T-helper 2 cell treated with Interferon-gamma antibody and Interleukin-4, amounts not matched to agents 5 μg/mL and 100 μg/mL, for 36 hours (primary cell): ENCODE measurements around the gene RBM15.

ENCODE experiments used
- DNase-seq: peaks from one replicate; pipeline ENCODE4 v3.0.0; 2021; ENCODE audit warnings: low spot score
- H3K27ac Mint-ChIP-seq: one replicate; pipeline ENCODE4 v1.8.0; 2021; ENCODE audit warnings: mild to moderate bottlenecking, mixed read lengths
- H3K27me3 Mint-ChIP-seq: one replicate; pipeline ENCODE4 v1.8.0; 2021; ENCODE audit warnings: low read depth, mixed read lengths
- H3K36me3 Mint-ChIP-seq: one replicate; pipeline ENCODE4 v1.8.0; 2021; ENCODE audit warnings: low read depth, mixed read lengths
- H3K4me1 Mint-ChIP-seq: one replicate; pipeline ENCODE4 v1.8.0; 2021; ENCODE audit warnings: low read depth, mixed read lengths
- H3K4me3 Mint-ChIP-seq: one replicate; pipeline ENCODE4 v1.8.0; 2022; ENCODE audit warnings: mild to moderate bottlenecking, moderate library complexity, mixed read lengths
- H3K9me3 Mint-ChIP-seq: one replicate; pipeline ENCODE4 v1.8.0; 2021; ENCODE audit warnings: mixed read lengths

Gene RBM15

DNA sequence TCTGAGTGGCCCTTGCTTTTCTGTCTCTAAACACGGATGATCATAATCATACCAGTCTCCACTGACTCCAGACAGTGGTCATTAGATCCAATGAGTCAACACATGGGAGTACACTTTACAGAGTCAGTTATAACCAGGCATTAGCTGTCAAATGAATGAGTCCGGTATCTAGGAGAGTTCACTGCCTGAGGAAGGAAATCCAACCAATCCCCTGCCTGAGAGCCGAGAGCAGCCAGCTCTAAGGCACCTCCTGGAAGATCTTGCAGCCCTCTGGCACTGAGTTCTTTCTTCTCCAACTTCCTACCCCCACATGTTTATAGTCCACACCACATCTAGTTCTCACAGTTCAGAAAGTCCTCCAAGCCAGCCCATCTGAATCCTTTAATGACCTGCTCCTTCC is 29.4 kb upstream of the RBM15 start:
- Mint-ChIP-seq H3K27ac (no peak overlapping the region), H3K36me3 (no peaks in the 10 kb centered on the region), H3K27me3 (peaks cover 2% of the 10 kb centered on the region), H3K4me1 (no peaks in the 10 kb centered on the region), H3K4me3 (no peak overlapping the region), H3K9me3 (no peaks in the 10 kb centered on the region)
- DNase-seq, result no peak

DNA sequence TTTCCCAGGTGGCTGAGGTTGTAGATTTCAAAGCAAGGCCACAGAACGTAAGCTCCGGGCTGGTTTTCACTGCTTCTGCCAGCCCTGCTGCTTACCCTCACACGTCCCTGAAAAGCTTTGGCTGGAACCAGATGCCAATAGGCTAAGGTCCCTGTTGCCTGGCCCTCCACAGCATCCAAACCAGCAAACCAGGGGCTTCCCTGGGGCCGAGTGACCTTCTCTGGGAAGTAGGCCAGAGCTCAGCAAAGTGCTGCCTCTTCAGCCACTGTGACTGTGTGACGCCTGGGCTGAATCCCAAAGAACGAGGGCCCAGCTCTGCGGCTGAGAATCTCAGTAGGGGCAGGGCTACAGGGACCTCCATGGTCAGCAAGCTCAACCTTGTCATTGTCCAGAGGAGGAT is 28.9 kb upstream of the RBM15 start:
- no peaks in the 10 kb centered on the region for H3K36me3 Mint-ChIP-seq
- H3K27ac Mint-ChIP-seq, result no peak overlapping the region
- H3K27me3 Mint-ChIP-seq, result peaks cover 2% of the 10 kb centered on the region
- H3K4me3 Mint-ChIP-seq, result no peak overlapping the region
- H3K9me3 Mint-ChIP-seq, result no peaks in the 10 kb centered on the region
- no peak for DNase-seq
- no peaks in the 10 kb centered on the region for H3K4me1 Mint-ChIP-seq

DNA sequence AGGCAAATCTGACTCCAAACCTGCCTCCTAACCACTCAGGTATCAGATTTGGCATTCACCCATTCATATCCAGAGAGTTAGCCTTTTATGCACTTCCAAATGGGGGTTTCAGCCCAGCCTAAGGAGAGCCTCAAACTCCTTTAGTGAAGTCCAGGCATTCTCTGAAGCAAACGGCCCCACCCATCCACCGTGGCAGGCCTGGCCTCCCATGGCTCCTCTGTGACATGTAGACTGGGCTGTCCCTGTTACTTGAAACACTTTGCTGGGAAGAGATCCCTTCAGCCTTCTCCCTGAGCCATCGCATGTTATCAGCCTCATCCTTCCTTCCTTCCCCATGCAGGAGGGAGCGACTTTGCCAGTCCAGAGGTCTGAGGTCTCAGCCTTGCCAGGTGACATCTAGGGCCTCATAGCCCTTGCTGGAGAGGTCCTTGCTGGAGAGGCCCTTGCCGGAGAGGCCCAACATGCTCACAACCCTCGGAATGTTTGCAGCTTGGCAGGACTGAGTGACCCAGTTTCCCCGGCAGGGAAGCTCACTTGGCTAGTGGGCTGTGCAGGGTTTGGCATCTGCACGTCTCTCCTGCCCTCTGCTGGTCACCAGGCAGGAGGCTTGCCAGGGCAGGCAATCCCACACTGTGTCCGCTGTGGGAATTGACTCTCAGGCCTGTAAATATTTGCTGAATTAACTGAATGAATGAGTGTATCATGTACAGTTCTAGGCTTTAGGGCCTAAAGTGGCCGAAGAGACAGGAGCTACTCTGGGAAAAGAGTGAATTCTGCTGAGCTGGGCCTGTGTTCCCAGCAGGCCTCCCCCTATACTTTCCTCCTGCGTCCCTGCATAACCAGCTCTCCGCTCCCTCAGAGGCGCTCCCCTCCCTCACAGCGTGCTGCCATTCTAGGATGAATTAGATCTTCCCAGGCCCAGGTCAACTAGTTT is 26.7 kb upstream of the RBM15 start:
- no peaks in the 10 kb centered on the region for H3K4me1 Mint-ChIP-seq
- peak; percentile 55 for DNase-seq
- no peaks in the 10 kb centered on the region for H3K27me3 Mint-ChIP-seq
- H3K4me3 Mint-ChIP-seq, result no peak overlapping the region
- H3K36me3 Mint-ChIP-seq, result no peaks in the 10 kb centered on the region
- no peaks in the 10 kb centered on the region for H3K9me3 Mint-ChIP-seq
- H3K27ac Mint-ChIP-seq, result no peak overlapping the region

DNA sequence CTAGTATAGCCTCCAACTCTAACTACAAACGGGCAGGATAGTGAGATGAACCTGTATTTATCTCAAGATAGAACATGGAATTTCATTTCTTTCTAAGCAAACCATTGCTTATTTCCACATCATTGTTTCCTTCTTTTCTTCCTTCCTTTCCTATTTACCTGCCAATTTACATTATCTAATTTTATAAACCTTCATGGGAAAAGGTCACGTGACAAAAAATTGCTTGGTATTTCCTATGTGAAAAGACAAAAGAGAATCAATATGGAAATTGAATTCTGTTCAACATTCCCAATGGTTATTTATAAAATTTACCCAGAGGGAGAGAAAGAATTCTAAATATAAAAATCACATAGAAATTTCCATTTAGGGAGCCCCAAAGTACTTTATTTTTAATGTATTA is 22.4 kb upstream of the RBM15 start:
- Mint-ChIP-seq H3K36me3 (no peaks in the 10 kb centered on the region), H3K4me3 (no peak overlapping the region), H3K4me1 (no peaks in the 10 kb centered on the region), H3K27me3 (peaks cover 6% of the 10 kb centered on the region), H3K9me3 (no peaks in the 10 kb centered on the region), H3K27ac (no peak overlapping the region)
- DNase-seq, result no peak

DNA sequence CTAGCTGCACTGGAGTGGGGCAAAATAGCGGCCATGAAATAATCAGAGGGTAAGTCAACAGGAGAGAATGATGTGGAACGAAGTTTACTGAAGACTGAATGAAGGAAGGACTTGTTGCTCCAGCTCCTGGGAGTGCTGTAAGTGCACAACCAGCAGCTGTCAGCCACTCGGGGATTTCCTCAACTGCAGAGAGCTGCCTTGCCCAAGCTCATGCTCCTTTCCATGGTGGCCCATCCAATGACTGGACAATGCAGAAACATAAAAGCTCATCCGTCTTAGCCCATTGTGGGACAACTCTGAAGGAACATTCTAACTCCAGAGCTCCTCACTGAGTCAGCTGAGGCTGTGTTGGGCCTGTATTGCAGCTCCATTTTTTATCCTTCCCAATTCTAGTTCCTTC is 21.1 kb upstream of the RBM15 start:
- Mint-ChIP-seq H3K27me3 (peaks cover 12% of the 10 kb centered on the region), H3K9me3 (no peaks in the 10 kb centered on the region), H3K4me3 (no peak overlapping the region), H3K4me1 (no peaks in the 10 kb centered on the region), H3K27ac (no peak overlapping the region), H3K36me3 (no peaks in the 10 kb centered on the region)
- DNase-seq, result no peak

DNA sequence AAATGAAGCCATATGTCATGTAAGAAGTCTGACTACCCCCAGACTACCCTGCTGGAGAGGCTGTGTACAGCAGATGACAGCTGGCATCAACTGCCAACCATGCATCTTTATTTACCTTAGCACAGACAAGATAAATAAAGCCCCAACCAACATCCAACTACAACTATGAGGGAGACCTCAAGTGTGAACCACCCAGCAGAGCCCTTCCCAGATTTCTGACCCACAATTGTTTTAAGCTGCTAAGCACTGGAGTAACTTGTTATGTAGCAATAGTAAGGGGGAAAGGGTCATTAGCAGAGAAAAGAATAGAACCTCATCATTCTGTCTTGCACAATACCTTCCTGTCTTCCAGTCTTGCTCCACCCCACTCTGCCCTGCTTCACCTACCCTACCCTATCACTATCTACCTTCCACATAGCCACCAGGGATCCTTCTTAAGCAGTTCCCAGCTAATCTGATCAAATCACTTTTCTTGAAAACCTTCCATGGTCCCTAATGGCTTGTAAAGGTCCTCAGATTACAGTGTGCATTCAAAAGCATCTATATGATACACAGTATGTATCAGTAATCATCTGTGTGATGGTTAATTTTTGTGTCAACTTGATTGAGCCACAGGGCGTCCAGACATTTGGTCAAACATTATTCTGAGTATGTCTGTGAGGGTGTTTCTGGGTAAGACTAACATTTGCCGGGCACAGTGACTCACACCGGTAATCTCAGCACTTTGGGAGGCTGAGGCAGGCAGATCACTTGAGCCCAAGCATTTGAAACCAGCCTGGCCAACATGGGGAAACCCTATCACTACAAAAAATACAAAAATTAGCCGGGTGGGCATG is 19.6 kb upstream of the RBM15 start:
- Mint-ChIP-seq H3K9me3 (no peaks in the 10 kb centered on the region), H3K36me3 (no peaks in the 10 kb centered on the region), H3K4me1 (no peaks in the 10 kb centered on the region), H3K4me3 (no peak overlapping the region), H3K27ac (no peak overlapping the region), H3K27me3 (peaks cover 18% of the 10 kb centered on the region)
- DNase-seq, result no peak

DNA sequence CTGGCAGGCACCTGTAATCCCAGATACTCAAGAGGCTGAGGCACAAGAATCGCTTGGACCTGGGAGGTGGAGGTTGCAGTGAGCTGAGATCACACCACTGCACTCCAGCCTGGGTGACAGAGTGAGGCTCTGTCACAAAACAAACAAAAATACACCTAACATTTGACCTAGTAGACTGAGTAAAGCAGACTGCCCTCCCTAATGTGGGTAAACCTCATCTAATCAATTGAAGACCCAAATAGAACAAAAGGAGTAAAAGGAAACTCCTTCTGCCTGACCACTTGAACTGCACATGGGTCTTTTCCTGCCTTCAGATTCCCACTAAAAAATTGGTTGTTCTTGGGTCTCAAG is 19.0 kb upstream of the RBM15 start:
- Mint-ChIP-seq H3K4me3 (no peak overlapping the region), H3K36me3 (no peaks in the 10 kb centered on the region), H3K27ac (no peak overlapping the region), H3K27me3 (peaks cover 18% of the 10 kb centered on the region), H3K9me3 (no peaks in the 10 kb centered on the region), H3K4me1 (no peaks in the 10 kb centered on the region)
- no peak for DNase-seq

DNA sequence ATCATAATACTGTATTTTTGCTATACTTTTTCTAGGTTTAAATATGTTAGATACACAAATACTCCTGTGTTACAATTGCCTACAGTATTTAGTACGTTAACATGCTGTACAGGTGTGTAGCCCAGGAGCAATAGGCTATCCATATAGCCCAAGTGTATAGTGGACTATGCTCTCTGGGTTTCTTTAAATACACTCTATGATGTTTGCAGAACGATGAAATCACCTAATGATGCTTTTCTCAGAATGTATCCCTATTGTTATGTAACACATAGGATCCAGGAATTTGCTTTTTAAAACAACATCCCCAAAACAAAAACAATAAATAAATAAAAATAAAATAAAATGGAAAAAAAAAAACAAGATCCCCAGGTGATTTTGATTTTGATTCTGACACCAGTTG is 18.1 kb upstream of the RBM15 start:
- Mint-ChIP-seq H3K4me1 (no peaks in the 10 kb centered on the region), H3K27ac (no peak overlapping the region), H3K27me3 (peaks cover 18% of the 10 kb centered on the region), H3K4me3 (no peak overlapping the region), H3K9me3 (no peaks in the 10 kb centered on the region), H3K36me3 (no peaks in the 10 kb centered on the region)
- DNase-seq, result no peak

DNA sequence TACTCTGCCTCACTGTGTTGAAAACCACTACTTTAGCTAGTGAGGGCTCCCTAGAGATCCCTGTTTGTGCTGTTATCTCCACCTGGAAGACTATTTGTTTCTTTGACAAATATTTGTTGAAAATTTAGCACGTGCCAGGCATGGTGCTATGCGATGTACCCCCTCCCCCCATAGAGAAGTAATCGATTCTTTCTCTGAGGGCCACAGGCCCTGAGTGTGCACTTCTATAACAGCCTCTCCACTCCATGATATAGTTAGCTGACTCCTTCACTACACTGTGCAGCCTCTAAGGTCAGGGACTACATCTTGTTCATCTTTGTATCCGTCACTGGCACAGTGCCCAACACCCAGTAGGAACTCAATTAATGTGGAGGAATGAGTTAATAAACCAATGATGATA is 17.3 kb upstream of the RBM15 start:
- Mint-ChIP-seq H3K27ac (no peak overlapping the region), H3K4me3 (no peak overlapping the region), H3K36me3 (no peaks in the 10 kb centered on the region), H3K9me3 (no peaks in the 10 kb centered on the region), H3K4me1 (no peaks in the 10 kb centered on the region), H3K27me3 (peaks cover 19% of the 10 kb centered on the region)
- no peak for DNase-seq

DNA sequence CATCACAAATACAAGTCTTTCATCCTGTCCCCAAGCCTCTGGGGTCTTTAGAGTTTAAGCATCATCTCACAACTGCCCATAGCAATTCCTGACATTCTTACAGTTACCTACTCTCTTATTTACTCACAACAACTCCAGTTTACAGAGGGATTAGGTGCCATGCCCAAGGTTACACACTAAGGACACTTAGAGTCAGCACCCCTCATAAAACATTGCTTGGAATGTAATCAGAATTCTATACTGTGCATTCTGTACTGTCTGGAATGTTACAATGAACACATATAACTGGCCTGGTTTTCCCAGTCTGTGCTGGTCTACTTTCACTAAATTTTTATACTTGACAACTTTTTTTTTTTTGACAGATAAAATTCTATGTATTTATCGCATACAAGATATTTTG is 14.5 kb upstream of the RBM15 start:
- Mint-ChIP-seq H3K4me1 (no peaks in the 10 kb centered on the region), H3K27me3 (peaks cover 17% of the 10 kb centered on the region), H3K4me3 (no peak overlapping the region), H3K27ac (no peak overlapping the region), H3K36me3 (no peaks in the 10 kb centered on the region), H3K9me3 (no peaks in the 10 kb centered on the region)
- no peak for DNase-seq

DNA sequence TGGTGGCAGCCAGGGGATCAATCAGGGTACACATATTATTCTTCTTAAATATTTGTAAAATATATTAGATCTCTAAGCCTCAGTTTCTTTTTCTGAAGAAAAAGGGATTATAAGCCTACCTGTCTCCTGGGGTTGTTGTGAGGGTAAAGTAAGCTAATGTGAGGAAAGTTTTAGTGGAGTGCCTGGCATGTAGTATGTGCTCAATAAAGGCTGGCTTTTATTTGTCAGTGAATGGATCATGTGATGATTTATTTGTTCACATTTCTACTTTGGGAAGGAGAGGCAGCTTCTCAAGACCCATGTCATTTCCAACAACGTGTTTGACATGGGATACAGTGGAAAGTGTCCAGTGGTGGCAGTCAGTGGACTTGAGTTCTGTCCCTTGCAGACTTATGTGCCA is 12.4 kb upstream of the RBM15 start:
- H3K4me1 Mint-ChIP-seq, result no peaks in the 10 kb centered on the region
- H3K36me3 Mint-ChIP-seq, result no peaks in the 10 kb centered on the region
- no peak overlapping the region for H3K4me3 Mint-ChIP-seq
- peaks cover 13% of the 10 kb centered on the region for H3K27me3 Mint-ChIP-seq
- H3K9me3 Mint-ChIP-seq, result no peaks in the 10 kb centered on the region
- H3K27ac Mint-ChIP-seq, result no peak overlapping the region
- DNase-seq, result no peak

DNA sequence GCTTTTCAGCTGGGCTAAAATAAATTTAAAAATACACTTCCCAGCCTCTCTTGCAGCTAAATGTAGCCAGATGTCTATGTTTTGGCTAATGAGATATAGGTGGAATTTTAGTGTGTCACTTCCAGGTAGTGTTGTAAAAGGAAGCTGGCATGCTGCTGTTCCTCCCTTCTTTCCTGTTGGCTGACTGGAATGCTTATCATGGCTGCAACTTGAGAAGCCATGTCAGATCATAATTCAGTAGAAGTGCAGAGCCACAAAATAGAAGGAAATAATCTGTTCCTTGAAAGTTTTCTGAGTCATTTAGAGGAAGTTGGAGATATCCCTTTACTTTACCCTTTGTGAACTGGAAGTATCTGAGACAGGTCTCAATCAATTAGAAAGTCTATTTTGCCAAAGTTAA is 10.9 kb upstream of the RBM15 start:
- DNase-seq, result no peak
- peaks cover 8% of the 10 kb centered on the region for H3K27me3 Mint-ChIP-seq

DNA sequence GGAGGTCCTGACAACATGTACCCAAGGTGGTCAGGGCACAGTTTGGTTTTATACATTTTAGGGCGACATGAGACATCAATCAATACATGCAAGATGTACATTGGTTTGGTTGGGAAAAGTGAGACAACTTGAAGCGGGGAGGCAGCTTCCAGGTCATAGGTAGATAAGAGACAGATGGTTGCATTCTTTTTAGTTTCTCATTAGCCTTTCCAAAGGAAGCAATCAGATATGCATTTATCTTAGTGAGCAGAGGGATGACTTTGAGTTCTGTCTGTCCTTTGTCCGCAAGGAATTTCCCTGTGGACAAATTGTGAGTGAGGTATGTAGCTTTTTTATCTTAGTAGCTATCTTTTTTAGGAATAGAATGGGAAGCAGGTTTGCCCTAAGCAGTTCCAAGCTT is 10.5 kb upstream of the RBM15 start:
- Mint-ChIP-seq H3K36me3 (no peaks in the 10 kb centered on the region), H3K9me3 (no peaks in the 10 kb centered on the region), H3K4me1 (no peaks in the 10 kb centered on the region), H3K27ac (no peak overlapping the region), H3K27me3 (peaks cover 7% of the 10 kb centered on the region), H3K4me3 (no peak overlapping the region)
- DNase-seq, result no peak

More for the DNA sequence above, 10.9 kb upstream of the RBM15 start:
- H3K27ac Mint-ChIP-seq, result no peak overlapping the region
- no peaks in the 10 kb centered on the region for H3K36me3 Mint-ChIP-seq
- H3K9me3 Mint-ChIP-seq, result no peaks in the 10 kb centered on the region
- H3K4me3 Mint-ChIP-seq, result no peak overlapping the region
- no peaks in the 10 kb centered on the region for H3K4me1 Mint-ChIP-seq

DNA sequence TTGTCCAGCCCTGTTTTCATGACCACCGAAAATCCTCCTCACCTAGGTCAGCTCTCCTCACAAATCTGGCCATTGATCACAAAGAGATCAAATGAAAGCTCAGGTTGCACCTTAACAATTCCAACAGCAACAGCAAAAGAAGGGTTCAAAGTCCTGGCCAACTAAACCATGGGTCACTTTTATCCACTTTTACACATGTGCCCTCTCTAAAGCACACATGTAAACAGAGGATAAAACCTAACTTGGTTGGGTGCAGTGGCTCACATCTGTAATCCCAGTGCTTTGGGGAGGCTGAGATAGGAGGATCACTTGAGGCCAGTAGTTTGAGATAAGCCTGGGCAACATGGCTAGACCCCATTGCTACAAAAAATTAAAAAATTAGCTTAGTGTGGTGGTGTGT is 3.9 kb upstream of the RBM15 start:
- Mint-ChIP-seq H3K4me3 (no peak overlapping the region), H3K4me1 (peaks cover 22% of the 10 kb centered on the region), H3K27ac (no peak overlapping the region), H3K27me3 (no peaks in the 10 kb centered on the region), H3K9me3 (no peaks in the 10 kb centered on the region), H3K36me3 (peaks cover 5% of the 10 kb centered on the region)
- no peak for DNase-seq
